Ramos (cell line): ENCODE data around the gene TREML4.

Experiments
- in situ Hi-C: fragments of 300-500 bp; cut with MboI; formaldehyde crosslinking; loops from one replicate; pipeline ENCODE4 v1.14.3; 2022; ENCODE audit warnings: low sequenced_read_pairs; ENCODE audit not compliant: unreplicated experiment

The TREML4 gene

GRCh38 chr6:41278699-41279405 lies 50.7 kb downstream of the TREML4 start:
- in situ Hi-C loops: no loop called here

- in situ Hi-C loops: no loop called here
Observed at GRCh38 chr6:41280381-41281057, 52.4 kb downstream of the TREML4 start.

GRCh38 chr6:41283600-41283999 lies 55.5 kb downstream of the TREML4 start:
- in situ Hi-C loops: no loop called here

GRCh38 chr6:41284726-41285125 lies 56.6 kb downstream of the TREML4 start:
- in situ Hi-C loops: no loop called here

- in situ Hi-C loops: no loop called here
Observed at GRCh38 chr6:41286544-41287346, 58.6 kb downstream of the TREML4 start, which contains the start of gene TREM1. Gene TREM1, minus strand, starts transcription at chr6:41286682. Its CDS starts 27 bp downstream, at chr6:41286655.

- in situ Hi-C loops: no loop called here
Observed at GRCh38 chr6:41288030-41288753, 60.0 kb downstream of the TREML4 start.
